Heart left ventricle (tissue), 13 donors: ENCODE data around the gene CYTH1.

Experiments used
- CTCF ChIP-seq, 12 donors: fragments of 200-600 bp; sonication (generic) in 4 of 12; IDR thresholded peaks; one replicate each; pipeline versions ENCODE4 v1.5.0 to v1.8.0; 2018 to 2022; ENCODE audit warnings: antibody characterized with exemption in 12 of 12, mild to moderate bottlenecking in 5 of 12
- POLR2A ChIP-seq, 2 donors: fragments of 450-650 bp; IDR thresholded peaks; one replicate each; pipeline ENCODE4 v1.6.1; 2017; ENCODE audit warnings: antibody characterized with exemption in 2 of 2, mild to moderate bottlenecking in 2 of 2, moderate library complexity in 2 of 2
- donor health status: ischemic (EF 13 %, LVEDD 7.1; RV severe dilation, severe dysfunction).
- donor health status: DM: no; HTN: yes; CAD: no.
- donor health status: DM: no; HTN: no; CAD: no.
- donor health status: ischemic (EF 25% LVEDD 6.9; RV normal size, moderate dysfunction).
- donor health status: ischemic (EF 25% LVEDD 5.7; RV mildly dilated, moderate dysfunction).
- donor health status: ischemic (EF 35%, LVEDD 5.7; RV mildly dilated, moderate dysfunction).
- donor health status: nonischemic (EF 11% LVEDD 7.7; RV severe dilation, severe dysfunction).
- donor health status: DM: yes; HTN: yes; CAD: no.
- donor health status: PGD.
- donor health status: ischemic (EF 29% LVEDD 5.4; RV normal size, mild dysfunction).
- donor health status: nonischemic (EF 23%, LVEDD 6.1; RV moderate dilation, normal function).

GRCh38 chr17:78644224-78644623 lies 137.8 kb downstream of the CYTH1 start:
- TF ChIP-seq CTCF (IDR thresholded peaks at IDR 0.05) = no peak
- TF ChIP-seq POLR2A (IDR thresholded peaks at IDR 0.05) = no peak
